Amniotic stem cell (primary cell): ENCODE data around the gene TMEM120B.
"Not testable (repeated sequence)": the region's sequence is repeated elsewhere in the genome, so short reads cannot be mapped to it uniquely, and the experiment has no call there.

Experiments
- DNase-seq: peaks from one replicate; lab custom pipeline; 2025; lab: John Stamatoyannopoulos, UW

The TMEM120B gene

DNA sequence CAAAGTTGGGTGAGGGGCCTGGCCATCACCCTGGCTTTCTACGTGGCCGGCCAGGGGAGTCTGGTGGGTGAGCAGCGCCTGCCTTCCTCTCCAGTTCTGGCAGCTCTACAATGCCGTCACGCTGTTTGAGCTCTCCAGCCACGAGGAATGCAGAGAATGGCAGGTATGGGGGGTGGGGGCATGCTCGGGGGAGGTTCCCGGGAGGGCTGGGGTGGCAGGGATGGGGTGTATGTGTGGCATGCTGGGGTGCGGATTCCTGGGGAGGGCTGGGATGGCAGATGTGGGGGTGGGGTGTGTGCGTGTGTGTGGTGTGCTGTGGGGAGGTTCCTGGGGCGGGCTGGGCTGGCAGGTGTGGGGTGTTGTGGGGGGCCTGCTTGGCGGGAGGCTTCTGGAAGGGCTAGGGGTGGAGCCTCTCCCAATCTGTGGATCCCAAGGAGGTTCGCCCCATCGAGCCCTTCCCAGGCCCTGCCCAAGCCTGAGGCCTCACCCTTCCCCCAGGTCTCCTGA, 62.5 kb downstream of the TMEM120B start:
- DNase-seq: no peak

DNA sequence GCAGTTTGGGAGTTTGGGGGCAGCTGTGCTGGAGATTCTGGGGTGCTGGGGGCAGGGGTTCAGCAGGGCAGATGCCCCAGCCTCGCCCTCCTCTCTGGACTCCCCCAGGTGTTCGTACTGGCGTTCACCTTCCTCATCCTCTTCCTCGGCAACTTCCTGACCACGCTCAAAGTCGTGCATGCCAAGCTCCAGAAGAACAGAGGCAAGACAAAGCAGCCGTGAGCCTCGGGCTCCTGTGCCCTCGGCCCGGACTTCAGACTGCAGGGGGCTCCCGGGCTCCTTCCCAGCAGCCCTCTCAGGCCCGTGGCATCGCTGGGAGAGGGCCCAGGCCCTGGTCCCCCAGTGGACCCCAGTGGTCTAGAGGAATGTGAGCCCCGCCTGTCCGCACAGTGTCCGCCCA, 62.9 kb downstream of the TMEM120B start:
- no peak for DNase-seq

DNA sequence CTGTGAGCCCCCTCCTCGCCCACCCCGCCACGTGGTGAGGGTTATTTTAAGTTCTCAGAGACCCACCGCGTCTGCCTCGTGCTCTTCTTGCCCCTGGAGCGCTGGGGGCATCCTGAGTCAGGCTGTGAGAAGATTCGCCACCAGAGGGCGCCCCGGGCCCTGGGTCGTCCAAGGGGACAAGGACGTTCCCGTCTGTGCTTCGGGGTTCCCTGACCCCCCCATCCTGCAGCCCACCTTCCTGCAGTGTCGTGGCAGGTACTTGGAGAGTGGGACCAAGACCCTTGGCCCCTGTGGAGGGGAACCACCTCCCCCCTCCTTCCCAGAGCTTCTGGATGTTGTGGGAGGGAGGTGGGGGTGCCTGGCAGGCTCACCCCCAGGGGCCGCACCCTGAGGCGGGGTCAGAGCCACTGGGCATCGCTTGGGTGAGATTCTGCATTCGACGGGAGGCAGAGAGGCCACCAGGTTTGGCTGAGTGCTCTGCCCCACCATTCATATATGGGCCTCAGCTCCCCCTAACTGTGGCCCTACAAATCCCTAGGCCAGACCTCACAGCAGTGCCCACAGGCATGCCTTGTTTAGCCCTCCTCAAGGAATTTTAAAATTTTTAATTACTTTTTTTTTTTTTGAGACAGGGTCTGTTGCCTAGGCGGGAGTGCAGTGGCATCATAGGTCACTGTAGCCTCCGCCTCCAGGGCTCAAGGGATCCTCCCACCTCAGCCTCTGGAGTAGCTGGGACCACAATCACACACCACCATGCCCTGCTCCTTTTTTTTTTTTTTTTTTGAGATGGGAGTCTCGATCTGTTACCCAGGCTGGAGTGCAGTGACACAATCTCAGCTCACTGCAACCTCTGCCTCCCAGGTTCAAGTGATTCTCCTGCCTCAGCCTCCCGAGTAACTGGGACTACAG, 63.9 kb downstream of the TMEM120B start:
- DNase-seq: no peak

DNA sequence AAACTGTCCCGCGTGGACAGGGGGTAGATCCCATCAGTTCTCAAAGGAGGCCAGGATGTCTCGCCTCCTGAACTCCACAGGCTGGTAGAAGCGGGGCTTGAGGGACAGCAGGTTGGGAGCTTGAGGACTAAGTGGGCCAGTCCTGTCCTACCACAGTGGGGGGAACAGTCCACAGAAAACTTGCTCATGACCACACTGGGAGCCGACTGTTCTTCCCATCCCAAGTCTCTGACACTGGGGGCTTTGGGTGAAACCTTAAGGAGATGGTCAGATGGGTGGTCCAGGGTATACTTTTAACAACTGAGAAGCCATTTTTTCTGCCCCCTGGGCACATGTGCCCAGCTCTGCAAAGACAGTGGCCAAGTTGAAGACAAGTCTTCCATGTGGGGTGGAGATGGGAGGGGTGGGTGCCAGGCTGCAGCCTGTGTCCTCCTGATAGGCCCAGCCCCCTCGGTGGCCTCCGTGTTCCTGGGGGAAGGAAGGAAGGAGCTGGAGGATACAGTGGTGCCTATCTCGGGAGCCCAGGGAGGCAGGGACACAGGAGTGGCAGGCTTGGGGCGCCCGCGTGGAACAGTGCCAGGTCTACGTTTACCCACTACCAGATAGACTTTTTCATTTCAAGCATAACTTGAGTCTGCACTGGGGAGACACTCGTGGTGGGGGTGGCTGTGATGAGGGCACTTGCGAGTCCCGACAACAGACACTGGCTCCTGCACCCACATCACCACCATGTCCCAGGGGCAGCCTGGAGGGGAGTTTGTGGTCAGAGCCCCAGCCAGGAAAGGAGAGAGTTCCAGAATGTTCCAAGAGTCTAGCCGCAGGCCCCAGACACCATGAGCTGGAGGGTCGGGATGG, 66.2 kb downstream of the TMEM120B start:
- DNase-seq: no peak

DNA sequence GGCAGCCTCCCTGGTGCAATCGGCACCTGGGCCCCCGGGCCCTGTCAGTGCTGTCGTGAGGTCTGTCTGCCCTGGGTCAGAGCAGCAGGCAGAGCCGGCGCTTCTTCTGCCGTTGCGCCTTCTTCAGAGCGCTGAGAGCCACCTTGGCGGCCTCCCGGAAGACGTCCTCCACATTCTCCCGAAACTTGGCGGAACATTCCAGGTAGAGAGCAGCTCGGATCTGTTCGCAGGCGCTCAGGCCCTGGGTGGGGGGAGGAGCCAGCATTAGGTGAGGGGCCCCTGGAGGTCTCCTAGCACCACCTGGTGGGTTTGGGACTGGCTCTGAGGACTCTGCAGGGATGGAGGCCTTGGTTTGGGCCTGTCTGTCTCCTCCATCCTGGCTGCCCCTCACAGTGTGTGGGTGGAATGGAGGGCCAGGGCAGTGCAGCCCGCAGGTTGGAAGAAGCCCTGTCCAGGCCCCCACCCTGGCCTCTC, 66.9 kb downstream of the TMEM120B start:
- no peak for DNase-seq

DNA sequence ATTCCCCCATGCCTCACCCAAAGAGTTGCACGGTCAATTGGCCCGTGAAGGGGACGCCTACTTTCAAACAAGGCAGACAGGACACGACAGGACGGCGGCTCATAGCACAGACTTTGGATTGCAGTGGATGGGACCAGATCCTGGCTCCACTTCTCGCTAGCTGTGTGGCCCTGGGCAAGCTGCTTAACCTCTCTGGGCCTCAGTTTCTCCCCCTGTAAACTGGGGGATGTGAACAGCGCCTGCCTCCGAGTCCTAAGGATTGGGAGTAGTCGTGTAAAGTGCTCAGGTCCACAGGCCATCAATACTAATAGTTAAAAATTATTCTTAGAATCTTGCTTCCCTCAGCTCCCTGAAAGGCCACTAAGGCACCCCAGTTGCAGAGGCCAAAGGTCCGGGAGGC, 67.9 kb downstream of the TMEM120B start:
- no peak for DNase-seq

DNA sequence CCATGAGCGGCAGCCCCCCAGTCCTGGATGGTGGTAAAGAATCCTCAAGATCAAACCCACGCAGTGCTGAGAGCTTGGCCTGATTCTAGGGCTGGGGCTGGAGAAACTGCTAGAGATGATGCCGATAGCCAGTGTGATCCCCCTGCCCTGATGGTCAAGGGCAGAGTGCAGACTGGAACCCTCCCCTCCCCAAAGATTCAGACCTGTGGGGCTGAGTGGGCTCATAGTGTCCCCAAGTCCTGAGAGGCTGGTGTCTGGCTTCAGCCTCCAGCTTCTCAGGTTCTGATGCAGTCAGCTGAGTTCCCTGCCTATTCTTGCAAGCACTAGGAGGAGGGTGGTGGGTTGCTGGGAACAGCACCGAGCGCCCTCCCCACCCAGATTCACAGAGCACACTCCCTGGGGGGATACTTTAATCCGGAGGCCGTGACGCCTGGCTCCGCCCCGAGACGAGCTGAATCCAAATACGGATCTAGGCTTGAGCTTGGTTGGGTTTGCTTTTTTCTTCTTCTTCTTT, 69.0 kb downstream of the TMEM120B start:
- DNase-seq: no peak

DNA sequence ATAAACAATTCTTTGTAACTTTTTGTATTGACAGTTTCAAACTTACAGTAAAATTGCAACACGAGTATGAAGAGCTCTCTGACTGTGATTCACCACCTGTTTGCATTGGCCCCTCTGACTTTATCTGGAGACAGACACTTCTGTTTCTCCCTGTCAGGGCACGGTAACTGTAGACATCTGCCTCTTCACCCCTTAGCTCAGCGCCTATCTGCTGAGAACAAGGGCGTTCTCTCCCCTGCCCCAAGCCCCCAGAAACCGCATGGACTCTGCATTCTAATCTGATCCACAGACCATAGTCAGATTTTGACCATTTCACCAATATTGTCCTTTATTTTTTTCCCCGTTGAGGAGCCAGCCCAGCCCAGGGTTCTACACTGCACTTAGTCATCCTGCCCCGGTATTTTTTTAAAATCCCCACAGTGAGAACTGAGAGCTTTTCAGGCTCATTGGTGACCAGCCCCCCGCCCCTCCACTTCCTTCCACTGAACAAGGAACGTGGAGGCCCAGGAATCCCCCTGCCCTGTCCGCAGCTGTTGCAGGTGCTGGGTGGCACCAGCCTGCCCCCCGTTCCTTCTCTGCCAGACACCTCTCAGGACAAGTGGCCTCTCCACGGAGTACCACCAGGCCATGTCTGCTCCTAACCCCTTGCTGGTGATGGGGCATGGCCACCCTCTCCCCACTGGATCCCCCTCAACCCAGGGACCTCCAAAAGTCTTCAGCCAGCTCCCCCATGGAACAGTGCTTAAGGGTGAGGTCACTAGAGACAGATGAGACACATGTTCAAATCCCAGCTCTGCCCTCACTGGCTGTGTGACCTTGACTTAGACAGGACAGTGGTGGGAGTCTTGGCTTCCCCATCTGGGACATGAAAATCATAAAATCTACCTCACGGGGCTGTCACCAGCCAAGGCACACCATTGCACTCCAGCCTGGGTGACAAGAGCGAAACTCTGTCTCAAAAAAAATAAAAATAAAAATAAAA, 69.7 kb downstream of the TMEM120B start:
- DNase-seq: no peak

DNA sequence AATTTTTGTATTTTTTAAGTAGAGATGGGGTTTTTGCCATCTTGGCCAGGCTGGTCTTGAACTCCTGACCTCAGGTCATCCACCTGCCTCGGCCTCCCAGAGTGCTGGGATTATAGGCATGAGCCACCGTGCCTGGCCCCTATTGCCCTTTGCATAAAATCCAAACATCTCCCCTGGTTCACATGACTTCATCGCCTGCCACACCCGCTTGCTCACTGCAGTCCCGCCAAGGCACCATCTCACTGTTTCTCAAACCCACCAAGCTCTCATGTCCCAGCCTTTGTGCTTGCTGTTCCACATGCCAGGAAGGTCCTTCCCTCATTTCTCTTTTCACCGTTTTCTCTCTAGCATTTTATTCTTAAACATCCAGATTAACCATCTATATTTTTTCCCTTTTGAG, 71.2 kb downstream of the TMEM120B start:
- no peak for DNase-seq

DNA sequence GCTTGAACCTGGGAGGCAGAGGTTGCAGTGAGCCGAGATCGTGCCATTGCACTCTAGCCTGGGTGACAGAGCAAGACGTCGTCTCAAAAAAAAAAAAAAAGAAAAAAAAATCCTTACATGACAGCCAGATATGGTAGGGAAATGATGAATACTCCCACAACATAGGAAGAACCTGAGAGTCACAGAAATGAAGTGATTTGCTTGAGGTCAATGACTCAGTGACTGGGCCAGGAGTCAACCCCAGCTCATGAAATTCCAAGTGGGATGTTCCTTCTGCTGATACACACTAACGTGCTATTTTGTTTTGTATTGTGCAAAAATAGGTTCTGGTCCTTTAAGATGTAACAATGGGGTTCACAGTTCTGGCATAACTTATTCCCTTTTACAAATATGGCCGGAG, 71.9 kb downstream of the TMEM120B start:
- peak; percentile 42 for DNase-seq

DNA sequence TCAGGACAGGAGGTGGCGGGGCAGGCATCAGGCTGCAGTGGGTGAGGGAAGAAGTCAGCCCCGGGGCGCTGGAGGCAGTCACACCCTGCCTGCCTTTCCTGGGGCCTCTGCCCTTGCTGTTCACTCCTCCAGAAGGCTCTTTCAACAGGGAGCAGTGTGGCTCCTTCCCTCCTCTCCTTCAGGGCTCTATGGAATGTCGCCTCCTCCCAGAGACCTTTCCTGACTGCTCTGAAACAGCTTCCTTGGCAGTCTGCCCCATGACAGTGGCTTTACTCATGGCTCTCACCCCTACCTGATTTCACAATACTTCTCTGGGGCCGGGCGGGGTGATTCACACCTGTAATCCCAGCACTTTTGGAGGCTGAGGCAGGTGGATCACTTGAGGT, 73.9 kb downstream of the TMEM120B start:
- peak; percentile 80 for DNase-seq

DNA sequence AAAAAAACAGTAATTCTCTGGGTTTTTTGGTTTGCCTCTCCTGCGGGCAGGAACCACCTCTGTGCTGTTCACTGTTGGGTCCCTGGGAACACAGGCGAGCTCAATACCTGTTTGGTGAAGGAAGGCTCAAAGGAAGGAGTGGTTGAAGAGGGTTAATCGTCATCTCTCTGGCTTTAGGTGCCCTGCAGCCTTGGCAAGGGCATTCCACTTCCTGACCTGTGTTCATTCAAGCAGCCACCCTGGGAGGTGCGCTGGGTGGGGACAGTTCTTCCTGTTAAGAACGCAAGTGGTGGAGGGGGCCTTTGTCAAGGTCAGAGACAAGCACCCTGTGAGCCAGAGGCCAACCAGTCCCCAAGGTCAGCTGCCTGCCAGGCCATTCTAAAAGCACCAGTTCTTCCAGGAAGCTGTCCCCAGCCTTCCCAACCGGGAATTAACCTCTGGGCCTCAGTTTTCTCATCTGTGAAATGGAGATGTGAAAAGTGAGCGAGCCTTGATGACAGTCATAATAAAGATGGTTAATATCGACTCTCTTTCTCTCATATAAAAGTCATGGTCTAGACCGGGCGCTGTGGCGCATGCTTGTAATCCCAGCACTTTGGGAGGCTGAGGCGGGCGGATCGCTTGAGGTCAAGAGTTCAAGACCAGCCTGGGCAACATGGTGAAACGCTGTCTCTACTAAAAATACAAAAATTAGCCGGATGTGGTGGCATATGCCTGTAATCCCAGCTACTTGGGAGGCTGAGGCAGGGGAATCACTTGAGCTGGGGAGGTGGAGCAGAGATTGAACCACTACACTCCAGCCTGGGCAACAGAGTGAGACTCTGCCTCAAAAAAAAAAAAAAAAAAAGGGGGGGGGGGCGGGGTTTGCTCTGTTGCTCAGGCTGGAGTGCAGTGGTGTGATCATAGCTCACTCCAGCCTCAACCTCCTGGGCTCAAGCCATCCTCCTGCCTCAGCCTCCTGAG, 74.8 kb downstream of the TMEM120B start:
- no peak for DNase-seq

DNA sequence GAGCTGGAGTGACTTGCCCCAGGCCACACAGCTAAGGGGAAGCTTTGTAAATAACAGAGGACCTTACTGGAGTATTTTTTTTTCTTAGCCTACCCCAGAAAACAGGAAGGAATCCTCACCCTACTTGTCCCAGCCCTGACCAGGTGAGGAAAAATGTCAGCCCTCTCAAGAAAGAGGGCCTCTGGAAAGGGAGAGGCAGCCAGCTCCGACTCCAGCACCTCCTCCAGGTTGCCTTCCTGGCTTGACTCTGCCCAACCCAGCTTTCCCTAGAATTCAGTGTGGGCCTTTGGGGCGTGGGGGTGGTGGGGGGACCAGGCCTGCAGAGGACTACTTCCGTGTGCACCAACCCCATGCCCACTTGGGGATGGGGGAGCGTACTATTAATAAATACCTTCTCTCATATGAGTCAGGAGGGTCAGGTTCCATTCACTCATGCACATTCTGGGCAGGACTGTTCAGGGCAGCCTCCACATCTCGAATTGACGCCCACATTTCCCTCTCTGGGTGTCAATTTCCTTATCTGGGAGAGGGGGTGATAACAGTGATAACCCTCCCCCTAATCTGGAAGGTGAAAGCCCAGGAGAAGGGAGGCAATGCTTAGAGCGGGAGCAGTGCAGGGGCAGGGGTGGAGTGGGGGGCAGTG, 75.7 kb downstream of the TMEM120B start:
- no peak for DNase-seq

DNA sequence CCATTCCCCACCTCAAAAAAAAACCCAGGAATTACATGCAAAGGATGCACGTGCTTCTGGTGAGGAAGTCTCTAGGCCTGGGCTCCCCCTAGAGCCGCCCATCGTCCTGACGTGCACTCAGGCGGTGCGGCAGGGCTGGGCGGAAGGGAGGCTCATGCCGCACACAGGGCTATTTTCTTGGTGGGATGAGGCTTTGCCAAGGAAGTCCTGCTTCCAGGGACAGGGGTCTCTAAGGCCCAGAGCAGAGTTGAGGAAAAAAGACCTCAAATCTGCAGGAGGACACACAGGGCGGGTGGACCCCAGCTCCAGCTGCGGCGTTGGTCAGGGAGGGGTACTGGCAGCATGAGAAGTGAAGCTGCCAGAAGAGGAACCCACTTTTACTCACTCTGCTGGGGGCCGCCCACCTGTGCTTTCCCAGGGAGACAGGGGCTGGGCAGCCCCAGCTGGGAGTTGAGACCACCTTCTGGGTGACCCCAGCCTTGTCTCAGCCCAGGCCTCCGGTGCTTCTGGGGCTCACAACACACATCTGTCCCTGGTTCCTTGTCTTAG, 76.8 kb downstream of the TMEM120B start:
- no peak for DNase-seq

DNA sequence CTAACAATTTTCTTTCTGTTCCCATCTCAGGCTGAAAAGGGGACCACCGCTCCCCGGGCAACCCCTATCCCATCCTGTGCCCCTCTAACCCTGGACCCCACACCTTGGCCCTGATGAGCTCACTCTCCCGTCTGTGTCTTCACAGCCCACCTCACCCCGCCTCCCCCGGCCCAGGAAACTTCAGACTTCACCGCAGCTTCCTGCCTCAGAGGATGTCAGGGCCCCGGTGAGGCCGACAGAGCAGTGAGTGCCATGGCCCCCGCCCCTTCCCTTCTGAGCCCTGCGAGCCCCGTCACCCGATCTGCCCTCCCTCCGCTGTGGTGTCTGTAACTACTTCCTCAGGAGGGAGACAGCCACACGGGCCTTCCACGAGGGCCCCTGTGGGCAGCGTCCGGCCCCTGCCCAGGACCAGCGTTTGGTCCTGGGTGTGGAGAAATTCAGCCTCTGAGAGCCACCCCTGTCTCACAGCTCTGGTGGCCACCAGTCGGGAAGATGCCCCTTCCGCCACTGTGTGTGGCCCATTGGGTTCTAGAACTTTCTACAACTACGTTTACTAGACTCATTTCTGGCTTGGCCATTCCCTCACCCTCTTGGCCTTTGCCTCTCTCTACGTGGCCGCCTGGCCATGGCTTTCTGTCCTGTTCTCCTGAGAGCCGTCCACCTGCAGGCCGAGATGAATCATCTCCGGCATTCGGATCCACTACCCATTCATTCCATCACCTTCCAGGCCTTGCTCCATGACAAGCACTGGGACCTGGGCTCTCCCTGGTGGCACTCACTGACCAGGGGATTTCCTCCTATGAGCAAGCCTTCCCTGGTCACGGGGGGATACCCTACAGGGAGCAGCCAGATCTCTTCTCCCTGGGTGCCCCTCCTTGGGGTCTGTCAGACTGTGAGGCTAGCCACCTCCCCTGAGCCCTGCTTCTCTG, 77.5 kb downstream of the TMEM120B start:
- no peak for DNase-seq

DNA sequence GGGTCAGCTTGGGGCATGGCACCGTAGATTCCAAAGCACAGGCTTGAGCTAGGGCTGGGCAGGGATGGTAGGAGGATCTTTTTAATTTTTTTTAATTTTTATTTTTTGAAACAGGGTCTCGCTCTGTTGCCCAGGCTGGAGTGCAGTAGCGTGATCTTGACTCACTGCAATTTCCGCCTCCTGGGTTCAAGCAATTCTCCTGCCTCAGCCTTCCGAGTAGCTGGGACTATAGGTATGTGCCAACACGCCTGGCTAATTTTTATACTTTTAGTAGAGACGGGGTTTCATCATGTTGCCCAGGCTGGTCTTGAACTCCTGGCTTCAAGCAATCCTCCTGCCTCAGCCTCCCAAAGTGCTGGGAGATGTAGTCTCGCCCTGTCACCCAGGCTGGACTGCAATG, 78.2 kb downstream of the TMEM120B start:
- DNase-seq: not testable (repeated sequence)

DNA sequence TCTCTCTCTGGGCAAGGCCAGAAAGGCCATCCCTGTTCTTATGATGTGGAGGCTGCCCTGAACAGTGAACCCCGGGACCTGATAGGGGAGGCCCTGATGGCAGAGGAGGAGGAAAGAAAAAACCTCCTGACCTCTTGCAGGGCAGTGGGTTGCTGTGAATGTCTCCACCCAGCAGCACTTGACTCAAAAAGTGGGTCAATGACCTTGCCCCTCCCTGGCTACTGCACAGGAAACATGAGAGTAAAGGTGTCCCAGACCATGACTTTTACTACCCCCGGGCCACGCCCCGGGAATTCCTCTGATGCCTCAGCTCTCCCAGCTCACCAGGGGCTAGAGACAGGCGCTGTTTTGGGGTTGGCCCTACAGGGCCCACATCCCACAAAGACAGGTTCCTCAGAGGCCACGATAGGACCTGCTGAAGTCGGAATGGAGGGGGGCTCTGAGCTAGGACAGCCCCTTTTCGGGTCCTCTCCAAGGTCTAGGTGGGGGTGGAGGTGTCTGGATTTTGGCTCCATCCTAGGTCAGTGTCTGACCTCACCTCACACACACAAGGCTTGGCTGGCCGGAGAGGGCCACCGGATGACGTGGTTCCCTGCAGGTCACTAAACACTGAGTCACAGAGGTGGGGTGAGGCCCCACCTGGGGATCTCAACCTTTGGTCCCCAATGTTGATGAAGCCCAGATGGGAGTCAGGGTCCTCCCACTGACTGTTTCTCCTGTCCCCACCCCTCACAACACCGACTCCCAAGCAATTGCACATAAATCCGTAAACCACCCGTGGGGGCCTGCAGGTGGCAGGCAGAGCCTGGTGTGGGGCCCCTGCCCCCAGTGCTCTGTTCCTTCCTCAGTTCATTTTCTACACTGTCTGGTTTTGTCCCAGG, 79.4 kb downstream of the TMEM120B start:
- DNase-seq: no peak
